WTC11 (cell line): ENCODE measurements around the gene AKAIN1. TPM values are rescaled to one million over a fixed set of nuclear protein-coding genes. Genes with fewer than 3 reads are reported as not detected.
A peak's percentile ranks its signal among the peaks of the same experiment; 100 is the strongest.

ENCODE experiments used
- ATAC-seq: fragments of 200-7000 bp; cut with Tn5 transposase; 2 replicates; pipeline ENCODE4 v1.10.0; 2021; ENCODE audit warnings: mild to moderate bottlenecking, moderate library complexity
- CTCF ChIA-PET: fragments of 300-600 bp; sonication (Branson Sonifier 250); formaldehyde crosslinking; loops from one replicate; lab custom pipeline; 2021; ENCODE audit warnings: antibody characterized with exemption; lab: Charles Lee
- POLR2A ChIA-PET: fragments of 350-600 bp; sonication (Branson Sonifier 250); formaldehyde crosslinking; loops from one replicate; lab custom pipeline; 2021; ENCODE audit warnings: antibody characterized with exemption; lab: Charles Lee
- DNase-seq: peaks from one replicate; pipeline ENCODE4 v3.0.0; 2021; ENCODE audit warnings: low spot score
- H3K27ac Mint-ChIP-seq: 2 replicates; pipeline ENCODE4 v1.8.0; 2021; ENCODE audit warnings: mixed read lengths
- H3K27me3 Mint-ChIP-seq: 2 replicates; pipeline ENCODE4 v1.8.0; 2021; ENCODE audit warnings: low read depth, mild to moderate bottlenecking, moderate library complexity, mixed read lengths
- H3K36me3 Mint-ChIP-seq: 2 replicates; pipeline ENCODE4 v1.8.0; 2021; ENCODE audit warnings: mixed read lengths
- H3K4me1 Mint-ChIP-seq: 2 replicates; pipeline ENCODE4 v1.8.0; 2022; ENCODE audit warnings: mixed read lengths
- H3K4me3 Mint-ChIP-seq: 2 replicates; pipeline ENCODE4 v1.8.0; 2021; ENCODE audit warnings: mild to moderate bottlenecking, moderate library complexity, mixed read lengths
- H3K9me3 Mint-ChIP-seq: 2 replicates; pipeline ENCODE4 v1.8.0; 2021; ENCODE audit warnings: mixed read lengths
- ARID4B ChIP-seq: sonication (generic); formaldehyde crosslinking; IDR thresholded peaks from 2 replicates; pipeline ENCODE4 v1.8.0; 2023; ENCODE audit warnings: missing genetic modification reagents, mild to moderate bottlenecking, borderline replicate concordance
- CREM ChIP-seq: sonication (generic); formaldehyde crosslinking; IDR thresholded peaks from 2 replicates; pipeline ENCODE4 v1.8.1; 2022; ENCODE audit warnings: mild to moderate bottlenecking, missing genetic modification reagents, moderate library complexity
- RELA ChIP-seq: sonication (generic); formaldehyde crosslinking; IDR thresholded peaks from 2 replicates; pipeline ENCODE4 v1.8.1; 2022; ENCODE audit warnings: missing genetic modification reagents, mild to moderate bottlenecking, borderline replicate concordance
- SMAD3 ChIP-seq: sonication (generic); formaldehyde crosslinking; IDR thresholded peaks from 2 replicates; pipeline ENCODE4 v1.8.0; 2022; ENCODE audit warnings: missing genetic modification reagents, mild to moderate bottlenecking, borderline replicate concordance
- SP1 ChIP-seq: sonication (generic); formaldehyde crosslinking; conservative IDR thresholded peaks from 2 replicates; pipeline ENCODE4 v1.8.1; 2022; ENCODE audit warnings: missing genetic modification reagents
- STAT6 ChIP-seq: sonication (generic); formaldehyde crosslinking; conservative IDR thresholded peaks from 2 replicates; pipeline ENCODE4 v1.8.1; 2023; ENCODE audit warnings: mild to moderate bottlenecking, low read depth, missing genetic modification reagents, moderate library complexity
- ZNF121 ChIP-seq: sonication (generic); formaldehyde crosslinking; IDR thresholded peaks from 2 replicates; pipeline ENCODE4 v1.8.0; 2023; ENCODE audit warnings: missing genetic modification reagents
- ZNF263 ChIP-seq: sonication (generic); formaldehyde crosslinking; IDR thresholded peaks from 2 replicates; pipeline ENCODE4 v1.8.1; 2022; ENCODE audit warnings: low read depth, mild to moderate bottlenecking, moderate library complexity, missing genetic modification reagents
- ZNF396 ChIP-seq: fragments of 250-450 bp; sonication (Bioruptor Pico); IDR thresholded peaks from 2 replicates; pipeline ENCODE4 v1.8.0; 2021; ENCODE audit warnings: mild to moderate bottlenecking, moderate library complexity, borderline replicate concordance
- ZNF425 ChIP-seq: fragments of 250-450 bp; sonication (Bioruptor Pico); conservative IDR thresholded peaks from 2 replicates; pipeline ENCODE4 v1.9.0; 2021; ENCODE audit warnings: mild to moderate bottlenecking
- total RNA-seq: library from RNA; stranded (reverse); gene quantifications from 3 replicates; pipeline ENCODE4 v1.2.3, GENCODE V29; 2021

Gene AKAIN1
- total RNA-seq, 1 experiment from 2014 or later, result not detected

- no peak for TF ChIP-seq ZNF425 (CRISPR knock-in tag)
- TF ChIP-seq SMAD3 (CRISPR knock-in tag), result no peak
- TF ChIP-seq ZNF263 (CRISPR knock-in tag), result no peak
- TF ChIP-seq STAT6, result no peak
- no peak for TF ChIP-seq ZNF121 (CRISPR knock-in tag)
- TF ChIP-seq ZNF396 (CRISPR knock-in tag), result no peak
- no peak for TF ChIP-seq SP1 (CRISPR knock-in tag)
Measured at GRCh38 chr18:5155907-5156287, 41.2 kb downstream of the AKAIN1 start (continued).

GRCh38 chr18:5155218-5155906 lies 41.7 kb downstream of the AKAIN1 start:
- CTCF ChIA-PET, result no interaction called here
- H3K27ac Mint-ChIP-seq, result no peak overlapping the region
- POLR2A ChIA-PET, result no interaction called here
- ATAC-seq (no peak), DNase-seq (no peak)
- H3K9me3 Mint-ChIP-seq, result no peaks in the 10 kb centered on the region
- TF ChIP-seq ARID4B (CRISPR knock-in tag), result no peak
- TF ChIP-seq STAT6, result no peak
- H3K4me3 Mint-ChIP-seq, result no peak overlapping the region
- no peaks in the 10 kb centered on the region for H3K36me3 Mint-ChIP-seq
- H3K4me1 Mint-ChIP-seq, result peaks cover 36% of the 10 kb centered on the region
- no peaks in the 10 kb centered on the region for H3K27me3 Mint-ChIP-seq

GRCh38 chr18:5152343-5153020 lies 44.6 kb downstream of the AKAIN1 start:
- POLR2A ChIA-PET, result no interaction called here

More at GRCh38 chr18:5152343-5153020, 44.6 kb downstream of the AKAIN1 start:
- TF ChIP-seq CREM (CRISPR knock-in tag) (0 out of 2 replicates have a peak, but pooled peaks have one; percentile 21), RELA (no peak)
- TF ChIP-seq, all 79 proteins: peak for 1
- CTCF ChIA-PET, result no interaction called here
- H3K27me3 Mint-ChIP-seq, result no peaks in the 10 kb centered on the region
- peak; percentile 26 for DNase-seq
- H3K36me3 Mint-ChIP-seq, result no peaks in the 10 kb centered on the region
- no peaks in the 10 kb centered on the region for H3K9me3 Mint-ChIP-seq
- peak; percentile 78 for ATAC-seq
- H3K4me1 Mint-ChIP-seq, result peaks cover 36% of the 10 kb centered on the region
- H3K4me3 Mint-ChIP-seq, result no peak overlapping the region
- H3K27ac Mint-ChIP-seq, result peak overlapping the region; percentile 6; the same call in 1 of the 2 replicates
